SK-N-MC (cell line): ENCODE data around the gene GGCT.

Experiments
- EZH2 ChIP-seq: fragments of 200-600 bp; sonication (generic); IDR thresholded peaks from one replicate; pipeline ENCODE4 v1.6.1; 2017; ENCODE audit warnings: antibody characterized with exemption
- FOXP2 ChIP-seq: optimal IDR thresholded peaks from 2 replicates; pipeline ENCODE3; 2011; ENCODE audit warnings: mild to moderate bottlenecking, moderate library complexity; ENCODE audit not compliant: insufficient read depth; ENCODE audit errors: extremely low read length, control extremely low read depth
- POLR2AphosphoS5 ChIP-seq: IDR thresholded peaks from 2 replicates; pipeline ENCODE4 v1.6.1; 2012; ENCODE audit warnings: mild to moderate bottlenecking, low read depth, low read length, borderline replicate concordance

GRCh38 chr7:30451539-30452279 is 52.9 kb downstream of the GGCT start:
- no peak for TF ChIP-seq EZH2
- no peak for TF ChIP-seq POLR2AphosphoS5
- TF ChIP-seq FOXP2 = no peak
